ENCODE results near the gene ZNF467. TPM values are rescaled to one million over a fixed set of nuclear protein-coding genes. Genes with fewer than 3 reads are reported as not detected.

ZNF467 gene
- total RNA-seq, 4 donors from 2014 or later: 0.40 to 6.7 (median 4.8) TPM

GRCh38 chr7:149817836-149818535, 44.6 kb upstream of the ZNF467 start:
- H3K36me3 ChIP-seq: no peaks in the 10 kb centered on the region
- WGBS, 2 donors (ENCODE audit: low coverage in 1 of 2): 75 to 100% methylated on average over 2 to 23 of the region's 23 CpGs
- intact Hi-C loops (cut with DNase I; ENCODE audit: low total_unique reads) (no loop called here), in situ Hi-C loops (cut with MboI; ENCODE audit: low pct_ligation_motif_present in 1 of 4, low pct_unique_long_range_greater_than_20kb in 1 of 4, low sequenced_read_pairs in 3 of 4) (no loop called here)
- H3K27me3 ChIP-seq: no peaks in the 10 kb centered on the region
- H3K9me3 ChIP-seq: no peaks in the 10 kb centered on the region
- H3K4me3 ChIP-seq: no peak overlapping the region
- DNase-seq: no peak
- H3K27ac ChIP-seq: no peak overlapping the region
- TF ChIP-seq CTCF (IDR thresholded peaks at IDR 0.05) (no peak), POLR2A (IDR thresholded peaks at IDR 0.05) (no peak), EP300 (IDR thresholded peaks at IDR 0.05; ENCODE audit: low read depth) (no peak), POLR2AphosphoS5 (IDR thresholded peaks at IDR 0.05) (no peak)
- peaks cover 0 to 7% (median 4%) of the 10 kb centered on the region in 4 donors for H3K4me1 ChIP-seq

DNA sequence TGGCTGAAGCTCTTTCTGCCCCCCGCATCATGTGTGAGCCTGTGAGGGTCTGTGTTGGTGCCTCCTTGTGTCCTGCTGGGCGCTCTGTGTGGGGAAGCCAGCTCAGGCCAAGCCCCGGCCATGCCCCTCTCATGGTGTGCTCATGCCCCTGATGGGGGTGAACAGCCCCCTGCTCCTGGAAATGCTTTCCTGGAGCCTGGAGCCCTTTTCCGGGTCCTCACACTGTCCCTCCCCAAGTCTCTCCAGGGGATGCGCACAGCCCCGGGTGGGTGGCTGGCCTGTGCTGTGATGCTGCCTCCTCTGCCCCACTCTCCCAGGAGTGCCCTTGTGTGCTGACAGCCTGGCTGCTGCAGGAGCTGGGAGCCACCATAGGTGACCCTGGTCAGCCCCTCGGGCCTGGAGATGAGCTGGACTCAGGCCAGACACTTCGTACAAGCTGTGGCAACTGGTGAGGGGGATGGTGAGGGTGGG, 43.9 kb upstream of the ZNF467 start:
- no peaks in the 10 kb centered on the region for H3K27me3 ChIP-seq
- in situ Hi-C loops (cut with MboI; ENCODE audit: low pct_ligation_motif_present in 1 of 4, low pct_unique_long_range_greater_than_20kb in 1 of 4, low sequenced_read_pairs in 3 of 4): no loop called here

GRCh38 chr7:149816794-149817193, 43.4 kb upstream of the ZNF467 start:
- 58% methylated on average over 4 of the region's 4 CpGs; no CpG with 5 or more reads in 1 of the 2 donors for WGBS, 2 donors (ENCODE audit: low coverage in 1 of 2)
- H3K27me3 ChIP-seq: no peaks in the 10 kb centered on the region
- H3K36me3 ChIP-seq: no peaks in the 10 kb centered on the region
- H3K4me1 ChIP-seq: peaks cover 0 to 7% (median 3%) of the 10 kb centered on the region in 4 donors
- no peaks in the 10 kb centered on the region for H3K9me3 ChIP-seq
- DNase-seq: no peak
- H3K27ac ChIP-seq: no peak overlapping the region
- in situ Hi-C loops (cut with MboI; ENCODE audit: low pct_ligation_motif_present in 1 of 4, low pct_unique_long_range_greater_than_20kb in 1 of 4, low sequenced_read_pairs in 3 of 4): no loop called here
- H3K4me3 ChIP-seq: no peak overlapping the region
- TF ChIP-seq EP300 (IDR thresholded peaks at IDR 0.05; ENCODE audit: low read depth) (no peak), CTCF (IDR thresholded peaks at IDR 0.05) (no peak)
- intact Hi-C loops (cut with DNase I; ENCODE audit: low total_unique reads): no loop called here

More for the DNA sequence above, 43.9 kb upstream of the ZNF467 start:
- DNase-seq: no peak
- Histone ChIP-seq H3K4me3 (no peak overlapping the region), H3K36me3 (no peaks in the 10 kb centered on the region), H3K27ac (no peak overlapping the region), H3K9me3 (no peaks in the 10 kb centered on the region), H3K4me1 (peaks cover 0 to 7% (median 4%) of the 10 kb centered on the region in 4 donors)
- WGBS, 2 donors (ENCODE audit: low coverage in 1 of 2): 60% methylated on average over 6 of the region's 8 CpGs; no CpG with 5 or more reads in 1 of the 2 donors
- no peak for TF ChIP-seq POLR2A (IDR thresholded peaks at IDR 0.05)
- no peak for TF ChIP-seq CTCF (IDR thresholded peaks at IDR 0.05)
- TF ChIP-seq EP300 (IDR thresholded peaks at IDR 0.05; ENCODE audit: low read depth): no peak
- TF ChIP-seq POLR2AphosphoS5 (IDR thresholded peaks at IDR 0.05): no peak
- intact Hi-C loops (cut with DNase I; ENCODE audit: low total_unique reads): no loop called here

GRCh38 chr7:149816267-149816751, 42.9 kb upstream of the ZNF467 start:
- WGBS, 2 donors (ENCODE audit: low coverage in 1 of 2): 83% methylated on average over 21 of the region's 21 CpGs; no CpG with 5 or more reads in 1 of the 2 donors
- no peaks in the 10 kb centered on the region for H3K9me3 ChIP-seq
- peaks cover 0 to 4% (median under 1%) of the 10 kb centered on the region in 4 donors for H3K4me1 ChIP-seq
- in situ Hi-C loops (cut with MboI; ENCODE audit: low pct_ligation_motif_present in 1 of 4, low pct_unique_long_range_greater_than_20kb in 1 of 4, low sequenced_read_pairs in 3 of 4) (no loop called here), intact Hi-C loops (cut with DNase I; ENCODE audit: low total_unique reads) (no loop called here)
- H3K27me3 ChIP-seq: no peaks in the 10 kb centered on the region
- TF ChIP-seq POLR2A (IDR thresholded peaks at IDR 0.05) (no peak), CTCF (IDR thresholded peaks at IDR 0.05) (no peak), POLR2AphosphoS5 (IDR thresholded peaks at IDR 0.05) (no peak), EP300 (IDR thresholded peaks at IDR 0.05; ENCODE audit: low read depth) (no peak)
- DNase-seq: no peak
- H3K27ac ChIP-seq: no peak overlapping the region
- no peaks in the 10 kb centered on the region for H3K36me3 ChIP-seq
- no peak overlapping the region for H3K4me3 ChIP-seq
